ENCODE data around the gene KCNQ1. TPM values are rescaled to one million over a fixed set of nuclear protein-coding genes. Genes with fewer than 3 reads are reported as not detected.

Gene KCNQ1
- total and polyA plus RNA-seq, 9 donors: 1.4 to 17.2 (median 3.8) TPM

- no peaks in the 10 kb centered on the region for H3K9me3 ChIP-seq
- 93 to 97% (median 95%) methylated on average over 1 of the region's 1 CpG for WGBS, 3 donors
- no peaks in the 10 kb centered on the region for H3K36me3 ChIP-seq
- H3K4me3 ChIP-seq: no peak overlapping the region
- H3K27me3 ChIP-seq: no peaks in the 10 kb centered on the region
- no peak for TF ChIP-seq EP300 (IDR thresholded peaks at IDR 0.05)
- TF ChIP-seq POLR2A (IDR thresholded peaks at IDR 0.05): no peak
- TF ChIP-seq CTCF (IDR thresholded peaks at IDR 0.05): no peak
- H3K4me1 ChIP-seq (ENCODE audit: insufficient read depth): peaks cover 40% of the 10 kb centered on the region
- intact Hi-C loops (cut with DNase I): loop anchor here in 1 of 4 donors (5.0 kb wide), 1 partner anchor 72 kb away; no protein-coding TSS in a partner anchor
- peak overlapping the region in 1 of 2 donors; percentile 65 for H3K27ac ChIP-seq
- no peak for DNase-seq
Measured at GRCh38 chr11:2809854-2810253, 365.0 kb downstream of the KCNQ1 start.

DNA sequence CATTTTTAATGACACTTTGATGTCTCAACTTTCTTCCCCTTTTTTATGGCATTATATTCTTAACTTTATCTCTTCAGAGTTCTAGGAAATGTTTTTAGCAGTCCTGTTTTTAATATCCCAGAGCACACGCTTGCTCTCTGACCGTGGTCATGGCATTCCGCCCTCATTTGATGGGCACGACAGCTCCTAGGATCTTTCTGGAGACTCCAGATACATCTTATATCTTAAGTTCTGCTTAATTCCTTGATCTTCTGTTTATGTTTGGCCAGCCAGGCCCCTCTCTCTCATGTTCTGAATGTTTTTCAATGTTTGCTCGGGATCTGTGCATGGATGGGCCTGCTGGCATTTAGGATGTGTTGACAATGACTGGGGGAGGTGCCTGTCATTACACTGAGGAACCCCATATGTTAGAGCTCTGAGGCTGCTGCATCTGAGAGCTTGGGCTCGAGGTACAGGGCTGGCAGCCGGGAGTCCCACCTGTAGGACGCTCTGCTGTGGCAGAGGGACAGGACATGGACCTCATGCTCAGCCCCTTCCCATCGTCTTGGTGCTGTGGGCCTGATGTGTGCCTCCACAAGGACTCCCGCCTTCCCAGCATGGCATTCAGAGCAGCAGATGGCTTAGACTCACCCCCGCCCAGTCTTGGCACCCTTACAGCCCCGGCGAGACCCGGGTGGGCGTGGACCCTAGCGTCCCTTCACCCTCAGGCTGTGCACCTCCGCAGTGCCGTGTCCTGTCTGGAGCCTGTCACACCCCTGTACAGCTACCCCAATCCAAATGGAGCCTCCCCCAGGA, 365.8 kb downstream of the KCNQ1 start:
- H3K36me3 ChIP-seq: no peaks in the 10 kb centered on the region
- H3K4me1 ChIP-seq (ENCODE audit: insufficient read depth): peaks cover 40% of the 10 kb centered on the region
- H3K27ac ChIP-seq: peak overlapping the region; percentile 16 to 65
- no peaks in the 10 kb centered on the region for H3K9me3 ChIP-seq
- intact Hi-C loops (cut with DNase I): no loop called here
- WGBS, 3 donors: 78 to 81% (median 79%) methylated on average over 17 to 18 of the region's 18 CpGs
- DNase-seq: peak in 3 of 5 donors; percentile 29 to 49 (median 49)
- H3K4me3 ChIP-seq: no peak overlapping the region
- TF ChIP-seq CTCF (IDR thresholded peaks at IDR 0.05) (no peak), POLR2A (IDR thresholded peaks at IDR 0.05) (no peak), EP300 (IDR thresholded peaks at IDR 0.05) (no peak)
- no peaks in the 10 kb centered on the region for H3K27me3 ChIP-seq

GRCh38 chr11:2811206-2812091, 366.6 kb downstream of the KCNQ1 start:
- 80 to 86% (median 81%) methylated on average over 34 of the region's 34 CpGs for WGBS, 3 donors
- intact Hi-C loops (cut with DNase I): no loop called here
- Histone ChIP-seq H3K4me1 (ENCODE audit: insufficient read depth) (peaks cover 37% of the 10 kb centered on the region), H3K27ac (peak overlapping the region; percentile 22 to 65), H3K36me3 (no peaks in the 10 kb centered on the region), H3K27me3 (no peaks in the 10 kb centered on the region), H3K9me3 (no peaks in the 10 kb centered on the region), H3K4me3 (no peak overlapping the region)
- peak in 2 of 5 donors; percentile 46 to 54 for DNase-seq
- TF ChIP-seq POLR2A (IDR thresholded peaks at IDR 0.05) (no peak), CTCF (IDR thresholded peaks at IDR 0.05) (no peak), EP300 (IDR thresholded peaks at IDR 0.05) (no peak)

DNA sequence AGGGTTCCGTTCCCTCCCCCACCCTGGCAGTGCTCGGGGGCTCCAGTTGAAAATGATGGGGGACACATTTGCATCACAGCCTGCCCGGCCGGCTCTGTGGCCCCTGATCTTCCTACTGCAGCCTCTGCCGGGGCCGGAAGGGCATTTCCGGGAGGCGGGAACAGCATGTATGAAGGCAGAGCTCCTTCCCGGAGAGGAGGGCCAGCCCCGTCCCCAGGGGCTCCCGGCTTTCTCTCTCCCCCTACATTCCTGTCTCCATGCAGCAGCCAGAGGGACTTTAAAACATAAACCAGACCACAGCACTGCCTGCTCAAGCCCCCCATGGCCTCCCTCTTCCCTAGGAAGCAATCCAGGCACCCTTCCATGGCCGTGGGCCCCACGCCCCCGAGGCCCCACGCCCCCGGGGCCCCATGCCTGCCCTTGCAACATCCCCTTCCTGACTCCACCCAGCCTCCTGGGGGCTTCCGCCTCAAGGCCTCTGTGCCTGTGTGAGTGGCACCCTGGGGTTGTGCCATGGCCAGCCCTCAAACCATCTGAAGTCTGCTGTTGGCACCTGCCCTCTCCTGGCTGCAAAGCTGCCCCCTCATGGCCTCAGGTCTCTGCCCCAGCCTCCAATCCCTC, 367.7 kb downstream of the KCNQ1 start:
- intact Hi-C loops (cut with DNase I): no loop called here
- no peaks in the 10 kb centered on the region for H3K27me3 ChIP-seq
- 7 to 8% (median 7%) methylated on average over 17 of the region's 17 CpGs for WGBS, 3 donors
- TF ChIP-seq CTCF (IDR thresholded peaks at IDR 0.05) (no peak), POLR2A (IDR thresholded peaks at IDR 0.05) (no peak), EP300 (IDR thresholded peaks at IDR 0.05) (no peak)
- peak overlapping the region; percentile 40 to 65 for H3K27ac ChIP-seq
- peak in 4 of 5 donors; percentile 54 to 79 (median 60) for DNase-seq
- no peaks in the 10 kb centered on the region for H3K36me3 ChIP-seq
- no peak overlapping the region for H3K4me3 ChIP-seq
- peaks cover 42% of the 10 kb centered on the region for H3K4me1 ChIP-seq (ENCODE audit: insufficient read depth)
- H3K9me3 ChIP-seq: no peaks in the 10 kb centered on the region
